Hepatocyte (in vitro differentiated cells): Measurements from ENCODE around the gene UTS2R.

ENCODE experiments used
- CTCF ChIP-seq: fragments of 200-600 bp; sonication (generic); IDR thresholded peaks from 2 replicates; pipeline ENCODE4 v1.5.1; 2016; ENCODE audit warnings: antibody characterized with exemption, mild to moderate bottlenecking; ENCODE audit not compliant: poor library complexity
- EZH2 ChIP-seq: fragments of 200-600 bp; sonication (generic); IDR thresholded peaks from 2 replicates; pipeline ENCODE4 v1.6.1; 2016; ENCODE audit warnings: antibody characterized with exemption, mild to moderate bottlenecking, borderline replicate concordance

- no peak for TF ChIP-seq EZH2
- no peak for TF ChIP-seq CTCF
Measured at GRCh38 chr17:82390015-82390859, 18.7 kb downstream of the UTS2R start.
